H1 (cell line): ENCODE results near the gene ACTR5. TPM values are rescaled to one million over a fixed set of nuclear protein-coding genes. Genes with fewer than 3 reads are reported as not detected.
A peak's percentile ranks its signal among the peaks of the same experiment; 100 is the strongest.

Source experiments
- CTCF ChIA-PET: fragments of 300-600 bp; sonication (Branson Sonifier 250); formaldehyde crosslinking; loops from one replicate; lab custom pipeline; 2021; ENCODE audit not compliant: partially characterized antibody; lab: Charles Lee
- POLR2A ChIA-PET: fragments of 300-600 bp; sonication (Branson Sonifier 250); formaldehyde crosslinking; loops from one replicate; lab custom pipeline; 2021; ENCODE audit warnings: inconsistent platforms; ENCODE audit not compliant: partially characterized antibody; lab: Charles Lee
- DNase-seq, 2 experiments: peaks; one replicate each; pipeline versions ENCODE4 v3.0.0 to v3.0.0-alpha.2; 2010 to 2022; ENCODE audit warnings: low spot score in 2 of 2, low read depth in 1 of 2, mixed read lengths in 1 of 2
- FAIRE-seq: peaks from 2 replicates; lab custom pipeline; 2011; peaks lifted over from hg19 to GRCh38; lab: Jason Lieb, UNC
- H2AFZ ChIP-seq: 2 replicates; pipeline ENCODE4 v1.8.1; 2012; ENCODE audit warnings: low read length, inconsistent platforms
- H2AK5ac ChIP-seq: 2 replicates; pipeline ENCODE4 v1.6.1; 2013; ENCODE audit warnings: low read depth, low read length
- H2BK120ac ChIP-seq: replicated peaks from 2 replicates; pipeline ENCODE3; 2013; ENCODE audit warnings: low read depth, low read length, inconsistent platforms
- H2BK12ac ChIP-seq: 2 replicates; pipeline ENCODE4 v1.6.1; 2013; ENCODE audit warnings: low read depth, low read length
- H2BK15ac ChIP-seq: 2 replicates; pipeline ENCODE4 v1.6.1; 2013; ENCODE audit warnings: low read length
- H2BK20ac ChIP-seq: 2 replicates; pipeline ENCODE4 v1.6.1; 2013; ENCODE audit warnings: low read length
- H2BK5ac ChIP-seq: 2 replicates; pipeline ENCODE4 v1.6.1; 2013; ENCODE audit warnings: low read depth, low read length
- H3K14ac ChIP-seq: 2 replicates; pipeline ENCODE4 v1.6.1; 2013; ENCODE audit warnings: inconsistent platforms; ENCODE audit not compliant: insufficient read length
- H3K18ac ChIP-seq: 2 replicates; pipeline ENCODE4 v1.6.1; 2013; ENCODE audit warnings: low read length; ENCODE audit errors: extremely low read depth
- H3K23ac ChIP-seq: 2 replicates; pipeline ENCODE4 v1.6.1; 2013; ENCODE audit warnings: inconsistent platforms; ENCODE audit not compliant: insufficient read length
- H3K23me2 ChIP-seq: 2 replicates; pipeline ENCODE4 v1.6.1; 2013; ENCODE audit warnings: low read depth, low read length
- H3K27ac ChIP-seq: 2 replicates; pipeline ENCODE4 v1.6.1; 2011; ENCODE audit warnings: low read depth, low read length, inconsistent platforms
- H3K27me3 ChIP-seq, 4 experiments: replicated peaks in 1 of 4; 1 replicate in 1 of 4; 2 replicates in 3 of 4; pipeline versions ENCODE4 v1.6.1 to v1.8.1; 2011 to 2013; ENCODE audit warnings: low read length in 3 of 4, mild to moderate bottlenecking in 3 of 4, inconsistent platforms in 2 of 4, mixed read lengths in 2 of 4, moderate library complexity in 1 of 4; ENCODE audit not compliant: control insufficient read depth in 3 of 4, insufficient read depth in 3 of 4; ENCODE audit errors: extremely low read depth in 1 of 4
- H3K36me3 ChIP-seq, 4 experiments: 2 replicates each; pipeline versions ENCODE4 v1.6.1 to v1.8.1; 2011 to 2013; ENCODE audit warnings: mild to moderate bottlenecking in 4 of 4, low read length in 3 of 4, moderate library complexity in 2 of 4, control low read depth in 1 of 4, inconsistent platforms in 1 of 4; ENCODE audit not compliant: insufficient read depth in 4 of 4, control insufficient read depth in 2 of 4
- H3K4ac ChIP-seq: replicated peaks from 2 replicates; pipeline ENCODE3; 2013; ENCODE audit warnings: low read length, low read depth, mixed read lengths, inconsistent platforms; ENCODE audit not compliant: insufficient read length
- H3K4me1 ChIP-seq, 4 experiments: replicated peaks in 1 of 4; 1 replicate in 1 of 4; 2 replicates in 3 of 4; pipeline versions ENCODE4 v1.6.1 to v1.8.1; 2011 to 2013; ENCODE audit warnings: low read length in 3 of 4, inconsistent platforms in 2 of 4, mixed read lengths in 1 of 4; ENCODE audit not compliant: insufficient read depth in 4 of 4, control insufficient read depth in 3 of 4
- H3K4me2 ChIP-seq, 2 experiments: 2 replicates each; pipeline versions ENCODE4 v1.6.1 to v1.8.1; 2011 to 2013; ENCODE audit warnings: low read depth in 2 of 2, low read length in 2 of 2, control low read depth in 1 of 2, inconsistent platforms in 1 of 2, mild to moderate bottlenecking in 1 of 2; ENCODE audit not compliant: insufficient read depth in 1 of 2
- H3K4me3 ChIP-seq, 4 experiments: fragments of 200-600, 300-600 bp in 1 of 4; sonication (generic), shearing (Covaris generic), sonication (Bioruptor Twin) in 1 of 4; 2 replicates each; pipeline versions ENCODE4 v1.5.1 to v1.8.1; 2011 to 2016; ENCODE audit warnings: low read length in 4 of 4, low read depth in 3 of 4, control low read depth in 2 of 4, inconsistent platforms in 2 of 4, mild to moderate bottlenecking in 2 of 4, mixed read lengths in 1 of 4, moderate library complexity in 1 of 4; ENCODE audit not compliant: insufficient read depth in 2 of 4; ENCODE audit errors: extremely low read depth in 1 of 4
- H3K56ac ChIP-seq: replicated peaks from 2 replicates; pipeline ENCODE3; 2013; ENCODE audit warnings: low read depth, mild to moderate bottlenecking, mixed read lengths, low read length, inconsistent platforms; ENCODE audit not compliant: insufficient read length
- H3K79me1 ChIP-seq: 2 replicates; pipeline ENCODE4 v1.6.1; 2013; ENCODE audit warnings: low read depth, low read length, control low read depth
- H3K79me2 ChIP-seq, 2 experiments: 2 replicates each; pipeline versions ENCODE4 v1.6.1 to v1.8.1; 2012 to 2013; ENCODE audit warnings: low read length in 2 of 2, mild to moderate bottlenecking in 2 of 2, inconsistent platforms in 1 of 2; ENCODE audit not compliant: insufficient read depth in 2 of 2, control insufficient read depth in 1 of 2
- H3K9ac ChIP-seq, 4 experiments: replicated peaks in 1 of 4; 1 replicate in 1 of 4; 2 replicates in 3 of 4; pipeline versions ENCODE4 v1.6.1 to v1.8.1; 2011 to 2013; ENCODE audit warnings: low read depth in 3 of 4, low read length in 3 of 4, control low read depth in 2 of 4, mild to moderate bottlenecking in 2 of 4, moderate library complexity in 2 of 4, inconsistent platforms in 1 of 4; ENCODE audit errors: extremely low read depth in 1 of 4
- H3K9me3 ChIP-seq, 2 experiments: 2 replicates each; pipeline versions ENCODE4 v1.6.1 to v1.8.1; 2012 to 2013; ENCODE audit warnings: mild to moderate bottlenecking in 2 of 2, moderate library complexity in 2 of 2, control low read depth in 1 of 2, inconsistent platforms in 1 of 2, low read depth in 1 of 2, low read length in 1 of 2, mixed read lengths in 1 of 2; ENCODE audit not compliant: insufficient read depth in 2 of 2
- H4K20me1 ChIP-seq, 2 experiments: replicated peaks in 1 of 2; 2 replicates each; pipeline versions ENCODE3 to v1.8.1; 2011 to 2013; ENCODE audit warnings: inconsistent platforms in 2 of 2, low read length in 2 of 2, mild to moderate bottlenecking in 1 of 2; ENCODE audit not compliant: insufficient read depth in 2 of 2, control insufficient read depth in 1 of 2
- H4K5ac ChIP-seq: 2 replicates; pipeline ENCODE4 v1.6.1; 2013; ENCODE audit warnings: low read length, low read depth, mixed read lengths, inconsistent platforms; ENCODE audit not compliant: insufficient read length
- H4K8ac ChIP-seq: 2 replicates; pipeline ENCODE4 v1.8.0; 2013; ENCODE audit warnings: mild to moderate bottlenecking, moderate library complexity, low read length, inconsistent platforms; ENCODE audit not compliant: insufficient read depth; ENCODE audit errors: extremely low read depth
- H4K91ac ChIP-seq: replicated peaks from 2 replicates; pipeline ENCODE3; 2013; ENCODE audit warnings: low read length, mixed read lengths, inconsistent platforms; ENCODE audit not compliant: insufficient read length
- EP300 ChIP-seq, 2 experiments: IDR thresholded peaks; 1 replicate in 1 of 2; 2 replicates in 1 of 2; pipeline ENCODE4 v1.6.1; 2011 to 2012; ENCODE audit warnings: low read depth in 2 of 2, low read length in 2 of 2, mild to moderate bottlenecking in 2 of 2, borderline replicate concordance in 1 of 2, inconsistent platforms in 1 of 2, moderate library complexity in 1 of 2
- YY1 ChIP-seq: IDR thresholded peaks from 2 replicates; pipeline ENCODE4 v1.6.1; 2011; ENCODE audit warnings: low read depth, mild to moderate bottlenecking, low read length
- WGBS, 2 experiments: shearing (Covaris generic) in 1 of 2; methylation state at CpG; one replicate each; pipeline versions ENCODE4 v1.1.6 to v1.1.7; 2013 to 2015; ENCODE audit warnings: low lambda C conversion rate in 2 of 2, mixed read lengths in 2 of 2, inconsistent platforms in 1 of 2, low coverage in 1 of 2, missing lambda C conversion rate in 1 of 2; ENCODE audit not compliant: insufficient replicate concordance in 2 of 2, insufficient coverage in 1 of 2, insufficient read length in 1 of 2; ENCODE audit errors: extremely low coverage in 1 of 2, missing lambda C conversion rate in 1 of 2; 5-methylcytosine and 5-hydroxymethylcytosine counted together
- polyA plus RNA-seq, 7 experiments: library from polyadenylated mRNA; depleted of rRNA in 3 of 7; stranded (reverse) in 5 of 7; unstranded in 2 of 7; fragments of >200 nt in 5 of 7; fragments of 200-250 nt in 2 of 7; gene quantifications; 1 replicate in 5 of 7; 2 replicates in 1 of 7; 4 replicates in 1 of 7; pipeline versions ENCODE4 v1.2.1 to v1.2.3, GENCODE V29; 2011 to 2013; ENCODE audit warnings: missing spikeins in 2 of 7, mixed read lengths in 2 of 7
- total RNA-seq: library from RNA; stranded (reverse); fragmentation: NEBNext Ultra II Directional; extraction: Animal tissue kit (Norgen Biotek cat#: 25700); gene quantifications from 2 replicates; pipeline ENCODE4 v1.2.1, GENCODE V29; 2021

ACTR5 gene
- total and polyA plus RNA-seq, 2 of the 8 experiments (the other 6 are each of a cell fraction or from before 2014, with no cell fraction given), result 10.4 to 14.4 TPM

- Histone ChIP-seq H4K5ac (no peak overlapping the region), H3K27me3 (no peaks in the 10 kb centered on the region), H3K23ac (no peak overlapping the region), H2BK20ac (no peak overlapping the region; the same call in 1 of the 2 replicates), H3K9ac (no peak overlapping the region), H3K23me2 (no peaks in the 10 kb centered on the region), H3K56ac (no peak overlapping the region), H3K4me2 (no peak overlapping the region), H3K79me1 (no peaks in the 10 kb centered on the region), H3K36me3 (no peaks in the 10 kb centered on the region), H4K8ac (no peak overlapping the region), H3K27ac (no peak overlapping the region), H2BK12ac (peak overlapping the region; percentile 78; the same call in 1 of the 2 replicates), H3K4me3 (no peak overlapping the region), H2AFZ (no peak overlapping the region), H2AK5ac (no peak overlapping the region), H2BK15ac (peak overlapping the region; percentile 19; the same call in 1 of the 2 replicates), H4K91ac (no peak overlapping the region), H3K18ac (no peak overlapping the region), H2BK5ac (no peak overlapping the region)
- DNase-seq (no peak), FAIRE-seq (no peak)
- WGBS, 2 experiments, result 93% methylated on average over 5 of the region's 7 CpGs; no CpG with 5 or more reads in 1 of the 2 experiments
- CTCF ChIA-PET, result interaction anchor here (0.7 to 6.7 kb wide), 30 partner anchors 8 to 157 kb away, joined by 3 to 63 read pairs (median 4); partner anchors contain the start of genes ACTR5 and SLC32A1
- TF ChIP-seq EP300 (IDR thresholded peaks at IDR 0.05; ENCODE audit: borderline replicate concordance in 1 of 2, low read depth in 2 of 2, low read length in 2 of 2) (no peak), YY1 (0 out of 2 replicates have a peak, but pooled peaks have one; percentile 19)
- TF ChIP-seq, all 59 proteins: peak for 1
- Histone ChIP-seq H3K4me1 (no peaks in the 10 kb centered on the region), H4K20me1 (no peaks in the 10 kb centered on the region), H3K14ac (no peak overlapping the region), H3K4ac (no peak overlapping the region), H2BK120ac (no peak overlapping the region), H3K9me3 (no peaks in the 10 kb centered on the region), H3K79me2 (no peaks in the 10 kb centered on the region)
- POLR2A ChIA-PET, result interaction anchor here (1.9 to 3.6 kb wide), 2 partner anchors 10 to 16 kb away, joined by 11 to 18 read pairs; partner anchors contain the start of gene PPP1R16B
Measured at GRCh38 chr20:38789503-38790199, 41.4 kb downstream of the ACTR5 start.
